ENCODE results near the gene DSPP.

DSPP gene

DNA sequence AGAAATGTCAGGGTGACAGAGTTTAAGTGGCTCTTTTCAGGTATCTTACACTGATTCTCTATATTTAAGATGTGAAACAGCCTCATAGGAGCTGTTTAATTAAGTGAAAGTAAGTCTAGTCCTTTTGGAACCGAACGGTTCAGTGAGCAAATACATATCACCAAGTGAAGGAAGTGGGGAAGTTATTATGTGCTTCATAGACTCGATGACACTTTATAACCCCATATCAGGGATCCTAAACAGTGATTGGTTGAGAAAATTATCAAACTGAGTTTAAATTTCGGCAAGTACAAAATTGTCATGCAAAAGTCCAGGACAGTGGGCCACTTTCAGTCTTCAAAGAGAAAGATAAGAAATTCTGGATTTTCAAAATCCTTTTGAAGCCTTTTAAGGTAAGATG is at the start of gene DSPP:
TSS of gene DSPP (plus strand) at position 301 of the 400 bp plus-strand sequence. CDS start 2,380 bp downstream, outside the sequence.
- no peak for DNase-seq (ENCODE audit: low read depth)
- H3K4me3 ChIP-seq (ENCODE audit: control insufficient read depth, low read depth, low read length) = no peak within 1 kb of the TSS
- TF ChIP-seq, protein P1, sequence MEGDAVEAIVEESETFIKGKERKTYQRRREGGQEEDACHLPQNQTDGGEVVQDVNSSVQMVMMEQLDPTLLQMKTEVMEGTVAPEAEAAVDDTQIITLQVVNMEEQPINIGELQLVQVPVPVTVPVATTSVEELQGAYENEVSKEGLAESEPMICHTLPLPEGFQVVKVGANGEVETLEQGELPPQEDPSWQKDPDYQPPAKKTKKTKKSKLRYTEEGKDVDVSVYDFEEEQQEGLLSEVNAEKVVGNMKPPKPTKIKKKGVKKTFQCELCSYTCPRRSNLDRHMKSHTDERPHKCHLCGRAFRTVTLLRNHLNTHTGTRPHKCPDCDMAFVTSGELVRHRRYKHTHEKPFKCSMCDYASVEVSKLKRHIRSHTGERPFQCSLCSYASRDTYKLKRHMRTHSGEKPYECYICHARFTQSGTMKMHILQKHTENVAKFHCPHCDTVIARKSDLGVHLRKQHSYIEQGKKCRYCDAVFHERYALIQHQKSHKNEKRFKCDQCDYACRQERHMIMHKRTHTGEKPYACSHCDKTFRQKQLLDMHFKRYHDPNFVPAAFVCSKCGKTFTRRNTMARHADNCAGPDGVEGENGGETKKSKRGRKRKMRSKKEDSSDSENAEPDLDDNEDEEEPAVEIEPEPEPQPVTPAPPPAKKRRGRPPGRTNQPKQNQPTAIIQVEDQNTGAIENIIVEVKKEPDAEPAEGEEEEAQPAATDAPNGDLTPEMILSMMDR (conservative IDR thresholded peaks at IDR 0.05; ENCODE audit: control insufficient read depth, insufficient read depth, low read depth, low read length) = no peak

DNA sequence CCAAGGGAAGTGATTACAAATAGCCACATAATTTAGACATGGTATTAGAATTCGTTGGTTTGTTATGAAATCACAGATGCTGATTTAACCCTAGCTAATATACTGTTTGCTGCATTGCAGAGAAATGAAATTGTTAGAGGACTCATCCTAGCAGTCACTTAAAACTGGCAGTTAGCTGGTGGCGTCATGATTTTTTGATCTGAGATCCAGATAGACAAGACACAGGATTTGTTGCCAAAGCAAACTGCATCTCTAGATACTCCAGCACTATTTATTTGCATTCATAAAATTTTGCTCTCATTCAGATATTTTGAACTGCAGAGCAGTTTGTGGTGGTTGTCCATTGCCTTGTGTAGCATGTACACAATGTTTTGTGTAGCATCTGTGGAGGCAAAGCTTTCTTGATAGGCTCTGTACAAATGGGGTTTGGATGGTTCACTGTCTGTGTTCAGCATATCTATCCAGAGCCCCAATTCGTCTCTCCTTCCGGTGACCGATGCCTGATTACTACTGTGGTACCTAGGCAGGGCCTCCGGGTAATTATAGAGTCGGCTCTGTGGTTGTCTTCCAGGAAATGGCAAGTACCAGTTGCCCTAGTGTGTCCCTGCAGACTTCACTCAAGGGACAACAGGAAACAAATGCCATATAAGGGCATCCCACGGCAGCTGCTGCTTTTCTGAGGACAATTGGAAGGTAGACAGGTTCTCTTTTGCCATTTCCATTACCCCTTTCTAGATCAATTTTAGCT is 49.1 kb upstream of the DSPP start:
- TF ChIP-seq, protein P1 (conservative IDR thresholded peaks at IDR 0.05; ENCODE audit: control insufficient read depth, insufficient read depth, low read depth, low read length) = no peak
- no peak for DNase-seq (ENCODE audit: low read depth)
- no peak overlapping the region for H3K4me3 ChIP-seq (ENCODE audit: control insufficient read depth, low read depth, low read length)

DNA sequence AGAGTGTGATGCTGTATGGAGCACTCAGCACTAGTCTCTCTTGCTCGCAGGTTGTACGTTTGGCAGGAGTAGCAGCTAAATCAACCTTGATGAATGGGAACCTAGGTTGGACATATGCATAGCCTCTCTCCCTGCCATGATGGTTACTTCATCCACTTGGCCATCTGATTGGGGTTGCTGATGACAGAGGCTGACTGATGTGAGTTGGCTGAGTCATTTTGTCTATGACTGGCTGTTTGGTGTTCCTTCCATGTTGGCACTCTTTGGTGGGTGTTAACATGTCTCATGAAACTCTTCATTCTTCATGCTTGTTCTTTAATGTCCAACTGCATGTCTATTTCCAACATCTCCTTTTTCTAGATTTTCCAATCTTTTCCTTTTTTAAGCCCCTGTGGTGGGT is 47.5 kb upstream of the DSPP start:
- DNase-seq (ENCODE audit: low read depth) = peak; percentile 51

DNA sequence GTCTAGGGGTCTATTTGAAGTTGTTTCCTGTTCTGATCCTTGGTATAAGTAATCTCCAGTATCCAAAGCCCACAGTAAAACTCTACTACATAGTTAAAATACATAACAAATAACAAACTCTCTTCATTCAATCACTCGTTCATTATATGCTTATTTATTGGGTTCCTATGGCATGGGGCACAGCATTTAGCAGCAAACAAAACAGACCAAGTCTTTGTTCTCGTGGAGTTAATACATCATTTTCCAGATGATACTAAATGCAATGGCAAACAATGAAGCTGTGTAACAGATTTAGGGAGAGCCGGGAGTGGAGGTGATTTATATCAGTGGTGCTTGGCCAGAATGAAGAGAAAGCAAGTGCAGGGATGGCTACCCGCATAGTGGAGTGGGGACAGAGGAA is 42.6 kb upstream of the DSPP start:
- no peak for DNase-seq (ENCODE audit: low read depth)
- TF ChIP-seq, protein P1 (conservative IDR thresholded peaks at IDR 0.05; ENCODE audit: control insufficient read depth, insufficient read depth, low read depth, low read length) = no peak
- no peak overlapping the region for H3K4me3 ChIP-seq (ENCODE audit: control insufficient read depth, low read depth, low read length)

More for the DNA sequence above, 47.5 kb upstream of the DSPP start:
- TF ChIP-seq, protein P1 (conservative IDR thresholded peaks at IDR 0.05; ENCODE audit: control insufficient read depth, insufficient read depth, low read depth, low read length) = no peak
- no peak overlapping the region for H3K4me3 ChIP-seq (ENCODE audit: control insufficient read depth, low read depth, low read length)

DNA sequence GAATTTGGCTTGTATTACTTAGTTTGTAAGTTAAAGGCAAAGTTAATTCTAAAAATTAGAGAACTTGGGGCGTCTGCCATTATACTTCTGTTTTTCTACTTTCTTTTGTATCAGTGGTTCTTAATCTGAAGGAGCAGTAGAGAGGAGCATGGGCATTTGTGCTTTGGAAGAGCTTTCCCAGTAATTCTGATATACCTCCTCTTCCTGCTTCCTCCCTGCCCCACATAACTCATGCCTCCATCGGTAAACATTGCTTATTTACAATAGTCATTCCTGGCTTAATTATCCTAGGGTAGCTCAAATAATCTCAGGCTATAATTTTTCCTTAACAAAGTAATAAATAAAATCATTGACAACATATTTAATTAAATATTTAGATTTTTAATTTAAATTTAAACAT is 42.1 kb upstream of the DSPP start:
- DNase-seq (ENCODE audit: low read depth) = no peak
- H3K4me3 ChIP-seq (ENCODE audit: control insufficient read depth, low read depth, low read length) = no peak overlapping the region
- TF ChIP-seq, protein P1 (conservative IDR thresholded peaks at IDR 0.05; ENCODE audit: control insufficient read depth, insufficient read depth, low read depth, low read length) = no peak

DNA sequence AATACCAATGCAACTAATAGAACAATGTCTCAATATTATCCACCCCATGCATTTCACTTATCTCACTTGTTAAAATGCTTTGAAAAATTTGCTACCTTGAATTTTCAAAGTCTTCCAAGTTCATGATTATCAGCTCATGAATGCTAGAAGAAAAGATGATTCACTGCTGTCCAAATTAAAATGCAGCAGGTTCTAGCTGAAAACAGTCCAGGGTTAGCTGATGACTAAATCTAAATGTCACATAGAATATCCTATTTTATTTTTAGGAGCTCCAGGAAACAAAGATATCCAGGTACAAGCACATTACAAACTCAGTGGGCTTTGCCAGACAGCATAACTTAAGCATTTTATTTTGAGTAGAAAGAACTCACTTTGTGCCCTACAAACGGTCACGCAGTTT is 41.1 kb upstream of the DSPP start:
- no peak for DNase-seq (ENCODE audit: low read depth)
- H3K4me3 ChIP-seq (ENCODE audit: control insufficient read depth, low read depth, low read length) = no peak overlapping the region
- TF ChIP-seq, protein P1 (conservative IDR thresholded peaks at IDR 0.05; ENCODE audit: control insufficient read depth, insufficient read depth, low read depth, low read length) = no peak
